ENCODE results near the gene BAZ2B. TPM values are rescaled to one million over a fixed set of nuclear protein-coding genes. Genes with fewer than 3 reads are reported as not detected.

The BAZ2B gene
- total RNA-seq, 6 donors from 2014 or later: 59.4 to 233 (median 103) TPM

DNA sequence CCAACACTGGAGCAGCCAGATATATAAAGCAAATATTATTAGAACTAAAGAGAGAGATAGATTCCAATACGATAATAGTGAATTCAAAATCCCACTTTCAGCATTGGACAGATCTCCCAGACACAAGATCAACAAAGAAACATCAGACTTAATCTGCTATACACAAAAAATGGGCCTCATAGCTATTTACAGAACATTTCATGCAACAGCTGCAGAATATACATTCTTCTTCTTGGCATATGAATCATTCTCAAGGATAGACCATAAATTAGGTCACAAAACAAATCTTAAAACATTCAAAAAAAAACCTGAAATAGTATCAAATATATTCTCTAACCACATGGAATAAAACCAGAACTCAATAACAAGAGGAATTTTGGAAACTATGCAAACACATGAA, 23.8 kb upstream of the BAZ2B start:
- ATAC-seq (ENCODE audit: low FRiP score in 2 of 2) (no peak), DNase-seq (no peak)
- Histone ChIP-seq H3K36me3 (no peaks in the 10 kb centered on the region), H3K4me3 (no peak overlapping the region), H3K27me3 (no peaks in the 10 kb centered on the region), H3K9me3 (no peaks in the 10 kb centered on the region), H3K27ac (no peak overlapping the region), H3K4me1 (peaks cover 0 to 3% (median 0%) of the 10 kb centered on the region in 4 donors)
- 89 to 92% methylated on average over 1 of the region's 1 CpG for WGBS, 2 donors
- TF ChIP-seq POLR2AphosphoS5 (IDR thresholded peaks at IDR 0.05) (no peak), POLR2A (IDR thresholded peaks at IDR 0.05) (no peak), EP300 (IDR thresholded peaks at IDR 0.05) (no peak)
- TF ChIP-seq, protein P1, sequence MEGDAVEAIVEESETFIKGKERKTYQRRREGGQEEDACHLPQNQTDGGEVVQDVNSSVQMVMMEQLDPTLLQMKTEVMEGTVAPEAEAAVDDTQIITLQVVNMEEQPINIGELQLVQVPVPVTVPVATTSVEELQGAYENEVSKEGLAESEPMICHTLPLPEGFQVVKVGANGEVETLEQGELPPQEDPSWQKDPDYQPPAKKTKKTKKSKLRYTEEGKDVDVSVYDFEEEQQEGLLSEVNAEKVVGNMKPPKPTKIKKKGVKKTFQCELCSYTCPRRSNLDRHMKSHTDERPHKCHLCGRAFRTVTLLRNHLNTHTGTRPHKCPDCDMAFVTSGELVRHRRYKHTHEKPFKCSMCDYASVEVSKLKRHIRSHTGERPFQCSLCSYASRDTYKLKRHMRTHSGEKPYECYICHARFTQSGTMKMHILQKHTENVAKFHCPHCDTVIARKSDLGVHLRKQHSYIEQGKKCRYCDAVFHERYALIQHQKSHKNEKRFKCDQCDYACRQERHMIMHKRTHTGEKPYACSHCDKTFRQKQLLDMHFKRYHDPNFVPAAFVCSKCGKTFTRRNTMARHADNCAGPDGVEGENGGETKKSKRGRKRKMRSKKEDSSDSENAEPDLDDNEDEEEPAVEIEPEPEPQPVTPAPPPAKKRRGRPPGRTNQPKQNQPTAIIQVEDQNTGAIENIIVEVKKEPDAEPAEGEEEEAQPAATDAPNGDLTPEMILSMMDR (IDR thresholded peaks at IDR 0.05): no peak

DNA sequence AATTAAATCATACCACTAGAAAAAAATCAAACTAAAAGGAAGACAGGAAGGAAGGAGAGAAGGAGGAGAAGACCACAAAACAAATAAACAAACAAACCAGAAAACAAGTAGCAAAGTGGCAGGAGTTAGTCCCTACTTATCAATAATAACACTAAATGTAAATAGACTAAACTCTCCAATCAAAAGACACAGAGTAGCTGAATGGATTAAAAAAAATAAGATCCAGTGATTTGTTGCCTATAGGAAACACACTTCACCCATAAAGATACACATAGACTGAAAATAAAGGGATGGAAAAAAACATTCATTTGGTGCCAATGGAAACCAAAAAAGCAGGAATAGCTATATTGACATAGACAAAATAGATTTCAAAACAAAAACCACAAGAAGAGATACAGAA, 23.4 kb upstream of the BAZ2B start:
- no peaks in the 10 kb centered on the region for H3K27me3 ChIP-seq
- H3K4me1 ChIP-seq: peaks cover 0 to 3% (median 0%) of the 10 kb centered on the region in 4 donors
- H3K9me3 ChIP-seq: no peaks in the 10 kb centered on the region
- H3K27ac ChIP-seq: no peak overlapping the region
- H3K36me3 ChIP-seq: no peaks in the 10 kb centered on the region
- DNase-seq: no peak
- TF ChIP-seq, protein P1 (IDR thresholded peaks at IDR 0.05): no peak
- TF ChIP-seq POLR2AphosphoS5 (IDR thresholded peaks at IDR 0.05): no peak
- TF ChIP-seq POLR2A (IDR thresholded peaks at IDR 0.05): no peak
- TF ChIP-seq EP300 (IDR thresholded peaks at IDR 0.05): no peak
- H3K4me3 ChIP-seq: no peak overlapping the region
- ATAC-seq (ENCODE audit: low FRiP score in 2 of 2): no peak

DNA sequence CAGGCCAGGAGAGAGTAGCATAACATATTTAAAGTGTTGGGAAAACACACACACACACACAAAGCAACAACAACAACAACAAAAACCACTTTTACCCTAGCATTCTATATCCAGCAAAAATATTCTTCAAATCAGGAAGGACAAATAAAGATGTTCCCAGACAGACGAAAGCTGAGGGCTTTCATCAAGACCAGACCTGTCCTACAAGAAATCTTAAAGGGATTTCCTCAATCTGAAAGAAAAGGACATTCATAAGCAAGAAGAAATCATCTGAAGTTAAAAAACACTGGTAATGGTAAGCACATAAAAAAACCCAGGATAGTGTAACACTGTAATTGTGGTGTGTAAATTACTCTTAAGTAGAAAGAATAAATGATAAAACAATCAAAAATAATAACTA, 22.7 kb upstream of the BAZ2B start:
- no peaks in the 10 kb centered on the region for H3K36me3 ChIP-seq
- 81 to 91% methylated on average over 1 of the region's 1 CpG for WGBS, 2 donors
- no peaks in the 10 kb centered on the region for H3K9me3 ChIP-seq
- ATAC-seq (ENCODE audit: low FRiP score in 2 of 2) (no peak), DNase-seq (no peak)
- TF ChIP-seq EP300 (IDR thresholded peaks at IDR 0.05): no peak
- no peak for TF ChIP-seq POLR2A (IDR thresholded peaks at IDR 0.05)
- TF ChIP-seq, protein P1 (IDR thresholded peaks at IDR 0.05): no peak
- no peak for TF ChIP-seq POLR2AphosphoS5 (IDR thresholded peaks at IDR 0.05)
- no peak overlapping the region for H3K27ac ChIP-seq
- H3K27me3 ChIP-seq: no peaks in the 10 kb centered on the region
- H3K4me3 ChIP-seq: no peak overlapping the region
- peaks cover 0 to 3% (median 0%) of the 10 kb centered on the region in 4 donors for H3K4me1 ChIP-seq

DNA sequence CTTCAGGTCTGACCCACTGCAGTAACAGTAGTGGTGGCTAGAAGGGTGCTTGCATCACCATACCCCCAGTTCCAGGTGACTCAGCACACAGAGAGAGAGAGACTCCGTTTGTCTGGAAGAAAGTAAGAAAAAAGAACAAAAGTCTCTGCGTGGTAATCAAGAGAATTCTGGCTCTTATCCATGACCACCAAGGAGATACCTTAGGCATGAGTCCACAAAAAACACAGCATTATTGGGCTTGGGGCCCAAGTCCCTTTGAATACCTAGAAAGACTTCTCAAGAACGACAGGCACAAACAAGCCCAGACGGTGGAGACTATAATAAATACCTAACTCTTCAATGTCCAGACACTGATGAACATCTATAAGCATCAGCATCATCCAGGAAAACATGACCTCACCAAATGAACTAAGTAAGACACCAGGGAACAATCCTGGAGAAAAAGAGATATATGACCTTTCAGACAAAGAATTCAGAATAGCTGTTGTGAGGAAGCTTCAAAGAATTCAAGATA, 21.7 kb upstream of the BAZ2B start:
- no peak for TF ChIP-seq EP300 (IDR thresholded peaks at IDR 0.05)
- TF ChIP-seq POLR2A (IDR thresholded peaks at IDR 0.05): no peak
- Histone ChIP-seq H3K27me3 (no peaks in the 10 kb centered on the region), H3K9me3 (no peaks in the 10 kb centered on the region), H3K27ac (no peak overlapping the region), H3K4me3 (no peak overlapping the region), H3K36me3 (no peaks in the 10 kb centered on the region), H3K4me1 (peaks cover 0 to 3% (median 0%) of the 10 kb centered on the region in 4 donors)
- DNase-seq (no peak), ATAC-seq (ENCODE audit: low FRiP score in 2 of 2) (no peak)
- 76 to 91% methylated on average over 4 of the region's 4 CpGs for WGBS, 2 donors

DNA sequence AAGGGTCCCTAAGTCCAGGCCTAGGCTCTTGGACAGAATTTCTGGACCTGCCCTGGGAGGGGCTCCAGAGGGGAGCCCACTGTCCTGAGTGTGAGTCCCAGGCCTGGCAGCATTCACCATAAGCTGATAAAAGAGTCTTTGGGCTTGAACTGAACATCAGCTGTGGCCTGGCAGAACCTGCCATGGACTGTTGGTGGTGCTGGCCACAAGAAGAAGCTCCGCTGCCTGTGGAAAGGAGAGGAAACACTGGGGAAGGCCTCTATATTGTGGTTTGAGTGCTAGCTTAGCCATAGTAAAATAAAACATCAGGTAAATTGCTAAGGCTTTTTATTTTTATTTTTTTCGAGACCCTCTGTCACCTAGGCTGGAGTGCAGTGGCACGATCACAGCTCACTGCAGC, 20.9 kb upstream of the BAZ2B start:
- 91 to 93% methylated on average over 3 of the region's 3 CpGs for WGBS, 2 donors
- H3K9me3 ChIP-seq: no peaks in the 10 kb centered on the region
- ATAC-seq (ENCODE audit: low FRiP score in 2 of 2): no peak
- H3K4me1 ChIP-seq: peaks cover 0 to 3% (median 0%) of the 10 kb centered on the region in 4 donors
- TF ChIP-seq POLR2AphosphoS5 (IDR thresholded peaks at IDR 0.05) (no peak), EP300 (IDR thresholded peaks at IDR 0.05) (no peak), POLR2A (IDR thresholded peaks at IDR 0.05) (no peak)
- TF ChIP-seq, protein P1 (IDR thresholded peaks at IDR 0.05): no peak
- H3K27me3 ChIP-seq: no peaks in the 10 kb centered on the region
- no peak for DNase-seq
- H3K36me3 ChIP-seq: no peaks in the 10 kb centered on the region
- H3K4me3 ChIP-seq: no peak overlapping the region
- H3K27ac ChIP-seq: no peak overlapping the region
